H9 (cell line): ENCODE measurements around the gene MEGF8. TPM values are rescaled to one million over a fixed set of nuclear protein-coding genes. Genes with fewer than 3 reads are reported as not detected.

Experiments
- DNase-seq: peaks from one replicate; pipeline ENCODE4 v3.0.0-alpha.2; 2017
- H2AFZ ChIP-seq: one replicate; pipeline ENCODE4 v1.6.1; 2013; ENCODE audit warnings: mild to moderate bottlenecking, low read length, control low read depth, moderate library complexity
- H2AK5ac ChIP-seq: 2 replicates; pipeline ENCODE4 v1.6.1; 2013; ENCODE audit warnings: low read length, control low read depth, mixed read lengths; ENCODE audit not compliant: insufficient read length
- H2BK120ac ChIP-seq: one replicate; pipeline ENCODE4 v1.6.1; 2013; ENCODE audit warnings: low read depth, mild to moderate bottlenecking, low read length, control low read depth, inconsistent platforms; ENCODE audit not compliant: poor library complexity, severe bottlenecking
- H2BK12ac ChIP-seq: 2 replicates; pipeline ENCODE4 v1.6.1; 2013; ENCODE audit warnings: low read length, control low read depth, mixed read lengths, low read depth; ENCODE audit not compliant: insufficient read length
- H2BK15ac ChIP-seq: 2 replicates; pipeline ENCODE4 v1.6.1; 2013; ENCODE audit warnings: low read depth, low read length, control low read depth
- H2BK20ac ChIP-seq: one replicate; pipeline ENCODE4 v1.6.1; 2013; ENCODE audit warnings: low read depth, mild to moderate bottlenecking, low read length, control low read depth, inconsistent platforms; ENCODE audit not compliant: poor library complexity, severe bottlenecking
- H2BK5ac ChIP-seq: 2 replicates; pipeline ENCODE4 v1.6.1; 2013; ENCODE audit warnings: low read length, control low read depth, mixed read lengths; ENCODE audit not compliant: insufficient read length
- H3K14ac ChIP-seq: 2 replicates; pipeline ENCODE4 v1.6.1; 2013; ENCODE audit warnings: low read length, control low read depth; ENCODE audit not compliant: insufficient read depth
- H3K18ac ChIP-seq: 2 replicates; pipeline ENCODE4 v1.6.1; 2013; ENCODE audit warnings: low read depth, mild to moderate bottlenecking, mixed read lengths, low read length, control low read depth; ENCODE audit not compliant: insufficient read length
- H3K23ac ChIP-seq: 2 replicates; pipeline ENCODE4 v1.6.1; 2013; ENCODE audit warnings: low read length, control low read depth, mixed read lengths, low read depth; ENCODE audit not compliant: insufficient read length
- H3K23me2 ChIP-seq: 2 replicates; pipeline ENCODE4 v1.6.1; 2013; ENCODE audit warnings: low read depth, mild to moderate bottlenecking, mixed read lengths, low read length, control low read depth; ENCODE audit not compliant: insufficient read length, poor library complexity, severe bottlenecking
- H3K27ac ChIP-seq: 2 replicates; pipeline ENCODE4 v1.5.1; 2013; ENCODE audit warnings: low read length, control low read depth, mixed read lengths, low read depth; ENCODE audit not compliant: insufficient read length
- H3K27me3 ChIP-seq: 2 replicates; pipeline ENCODE4 v1.6.1; 2013; ENCODE audit warnings: low read length, control low read depth, inconsistent platforms; ENCODE audit not compliant: insufficient read depth
- H3K4ac ChIP-seq: 2 replicates; pipeline ENCODE4 v1.6.1; 2013; ENCODE audit warnings: low read depth, mild to moderate bottlenecking, control low read depth, inconsistent platforms, low read length, moderate library complexity
- H3K4me1 ChIP-seq: 2 replicates; pipeline ENCODE4 v1.6.1; 2013; ENCODE audit warnings: low read length, control low read depth, inconsistent platforms; ENCODE audit not compliant: insufficient read depth
- H3K4me2 ChIP-seq: 2 replicates; pipeline ENCODE4 v1.6.1; 2013; ENCODE audit warnings: low read length, control low read depth, mixed read lengths; ENCODE audit not compliant: insufficient read length, insufficient read depth
- H3K56ac ChIP-seq: 2 replicates; pipeline ENCODE4 v1.6.1; 2013; ENCODE audit warnings: low read depth, mild to moderate bottlenecking, mixed read lengths, low read length, control low read depth; ENCODE audit not compliant: insufficient read length
- H3K79me1 ChIP-seq: 2 replicates; pipeline ENCODE4 v1.6.1; 2013; ENCODE audit warnings: low read depth, mild to moderate bottlenecking, moderate library complexity, low read length, control low read depth, inconsistent platforms; ENCODE audit not compliant: insufficient read depth, poor library complexity, severe bottlenecking
- H3K79me2 ChIP-seq: 2 replicates; pipeline ENCODE4 v1.6.1; 2013; ENCODE audit warnings: low read length, control low read depth, inconsistent platforms; ENCODE audit not compliant: insufficient read depth
- H3K9ac ChIP-seq: 2 replicates; pipeline ENCODE4 v1.6.1; 2013; ENCODE audit warnings: low read length, control low read depth, mixed read lengths; ENCODE audit not compliant: insufficient read length; ENCODE audit errors: extremely low read depth
- H3K9me3 ChIP-seq: one replicate; pipeline ENCODE4 v1.6.1; 2013; ENCODE audit warnings: low read depth, low read length, inconsistent platforms; ENCODE audit not compliant: control insufficient read depth
- H3T11ph ChIP-seq: one replicate; pipeline ENCODE4 v1.6.1; 2013; ENCODE audit warnings: mild to moderate bottlenecking, low read length, control low read depth, inconsistent platforms
- H4K20me1 ChIP-seq: one replicate; pipeline ENCODE4 v1.6.1; 2013; ENCODE audit not compliant: control insufficient read depth, insufficient read length, insufficient read depth
- H4K5ac ChIP-seq: 2 replicates; pipeline ENCODE4 v1.6.1; 2013; ENCODE audit warnings: low read depth, mild to moderate bottlenecking, mixed read lengths, low read length, control low read depth; ENCODE audit not compliant: insufficient read length
- H4K8ac ChIP-seq: replicated peaks from 2 replicates; pipeline ENCODE4 v1.6.1; 2013; ENCODE audit warnings: low read length, control low read depth, mixed read lengths, low read depth; ENCODE audit not compliant: insufficient read length
- H4K91ac ChIP-seq: 2 replicates; pipeline ENCODE4 v1.6.1; 2013; ENCODE audit warnings: low read depth, mild to moderate bottlenecking, moderate library complexity, mixed read lengths, low read length, control low read depth; ENCODE audit not compliant: insufficient read length
- H3K27ac Mint-ChIP-seq, 3 experiments: 2 replicates in 2 of 3; 3 replicates in 1 of 3; pipeline ENCODE4 v1.8.0; 2020 to 2021; ENCODE audit warnings: mixed read lengths in 3 of 3, mild to moderate bottlenecking in 1 of 3, moderate library complexity in 1 of 3
- H3K27me3 Mint-ChIP-seq: 2 replicates; pipeline ENCODE4 v1.8.0; 2021; ENCODE audit warnings: low read depth, mild to moderate bottlenecking, moderate library complexity, mixed read lengths
- H3K36me3 Mint-ChIP-seq, 3 experiments: 2 replicates in 2 of 3; 3 replicates in 1 of 3; pipeline ENCODE4 v1.8.0; 2020 to 2021; ENCODE audit warnings: low read depth in 3 of 3, mixed read lengths in 3 of 3; ENCODE audit not compliant: insufficient read depth in 1 of 3
- H3K4me1 Mint-ChIP-seq, 2 experiments: 2 replicates each; pipeline ENCODE4 v1.8.0; 2020; ENCODE audit warnings: mixed read lengths in 2 of 2
- H3K4me3 Mint-ChIP-seq, 2 experiments: 2 replicates in 1 of 2; 3 replicates in 1 of 2; pipeline ENCODE4 v1.8.0; 2020 to 2021; ENCODE audit warnings: mild to moderate bottlenecking in 2 of 2, mixed read lengths in 2 of 2, moderate library complexity in 1 of 2
- H3K9me3 Mint-ChIP-seq, 2 experiments: 2 replicates in 1 of 2; 3 replicates in 1 of 2; pipeline ENCODE4 v1.8.0; 2020; ENCODE audit warnings: mild to moderate bottlenecking in 2 of 2, mixed read lengths in 2 of 2, moderate library complexity in 1 of 2
- CTCF ChIP-seq: fragments of 200-600 bp; sonication (generic); conservative IDR thresholded peaks from 3 replicates; pipeline ENCODE4 v1.8.0; 2021; ENCODE audit warnings: antibody characterized with exemption, mild to moderate bottlenecking
- WGBS: extraction: QIAGEN DNeasy Blood & Tissue Kit; methylation state at CpG from one replicate; pipeline ENCODE4 v1.1.7; 2013; ENCODE audit warnings: missing lambda C conversion rate, low lambda C conversion rate, mixed read lengths; ENCODE audit not compliant: insufficient read length; ENCODE audit errors: extremely low coverage; 5-methylcytosine and 5-hydroxymethylcytosine counted together
- total RNA-seq: library from RNA; stranded (reverse); gene quantifications from 2 replicates; pipeline ENCODE4 v1.2.1, GENCODE V29; 2021

MEGF8 gene
- total RNA-seq, 1 experiment from 2014 or later, result 28.4 TPM

GRCh38 chr19:42328106-42328505, 2.7 kb downstream of the MEGF8 start:
- Histone ChIP-seq H3K9ac (no peak overlapping the region), H2BK20ac (no peak overlapping the region), H4K8ac (no peak overlapping the region), H3K9me3 (no peaks in the 10 kb centered on the region), H3K27ac (no peak overlapping the region), H3K79me2 (peaks cover 5% of the 10 kb centered on the region; the same call in 1 of the 2 replicates), H3K4me2 (no peak overlapping the region), H3K14ac (no peak overlapping the region), H4K91ac (no peak overlapping the region), H2BK120ac (no peak overlapping the region), H2BK12ac (no peak overlapping the region), H3K18ac (no peak overlapping the region), H2AK5ac (no peak overlapping the region), H3K27me3 (no peaks in the 10 kb centered on the region), H3K23me2 (peaks cover 19% of the 10 kb centered on the region), H2BK15ac (no peak overlapping the region), H4K5ac (no peak overlapping the region), H3K56ac (no peak overlapping the region), H2AFZ (no peak overlapping the region), H3K23ac (no peak overlapping the region), H4K20me1 (no peaks in the 10 kb centered on the region), H3T11ph (no peak overlapping the region), H3K79me1 (peaks cover 11% of the 10 kb centered on the region), H3K4ac (no peak overlapping the region), H2BK5ac (no peak overlapping the region), H3K4me1 (no peaks in the 10 kb centered on the region; the same call in 1 of the 2 replicates)
- no peak for TF ChIP-seq CTCF
- peak overlapping the region in 1 of 3 experiments; percentile 6; a peak in 1 of 7 replicates for H3K27ac Mint-ChIP-seq
- WGBS, result no CpG with 5 or more reads among the region's 1 CpG
- H3K4me1 Mint-ChIP-seq, result peaks cover 25 to 32% of the 10 kb centered on the region in 2 experiments
- H3K27me3 Mint-ChIP-seq, result peaks cover 17% of the 10 kb centered on the region
- peak overlapping the region in 1 of 2 experiments; percentile 41; a peak in 1 of 5 replicates for H3K4me3 Mint-ChIP-seq
- no peaks in the 10 kb centered on the region for H3K9me3 Mint-ChIP-seq
- DNase-seq, result no peak
- H3K36me3 Mint-ChIP-seq, result peaks cover 0 to 3% (median 0%) of the 10 kb centered on the region in 3 experiments; a peak in 2 of 7 replicates
